ENCODE measurements around the gene SLMAP. TPM values are rescaled to one million over a fixed set of nuclear protein-coding genes. Genes with fewer than 3 reads are reported as not detected.

SLMAP gene
- total RNA-seq, 1 experiment from 2014 or later = 79.5 TPM

GRCh38 chr3:57837686-57838085, 81.6 kb downstream of the SLMAP start:
- DNase-seq (ENCODE audit: low spot score) (no peak), ATAC-seq (no peak)
- CTCF ChIA-PET = interaction anchor here (0.9 to 1.0 kb wide), 2 partner anchors 34 to 336 kb away, joined by 3 to 4 read pairs; no protein-coding TSS in a partner anchor
- peaks cover 21% of the 10 kb centered on the region for H3K4me1 Mint-ChIP-seq
- H3K27ac Mint-ChIP-seq = peak overlapping the region; percentile 68
- no peaks in the 10 kb centered on the region for H3K9me3 Mint-ChIP-seq
- TF ChIP-seq JAZF1 (CRISPR knock-in tag; IDR thresholded peaks at IDR 0.05) (no peak), ZNF263 (CRISPR knock-in tag; IDR thresholded peaks at IDR 0.05; ENCODE audit: low read depth) (no peak), SP1 (CRISPR knock-in tag; conservative IDR thresholded peaks at IDR 0.05) (no peak), TCF7 (CRISPR knock-in tag; IDR thresholded peaks at IDR 0.05; ENCODE audit: low read depth) (no peak), E2F4 (CRISPR knock-in tag; IDR thresholded peaks at IDR 0.05; ENCODE audit: borderline replicate concordance, low read depth) (no peak), MAX (CRISPR knock-in tag; IDR thresholded peaks at IDR 0.05) (no peak), E2F5 (CRISPR knock-in tag; IDR thresholded peaks at IDR 0.05) (no peak)
- H3K27me3 Mint-ChIP-seq (ENCODE audit: low read depth) = no peaks in the 10 kb centered on the region
- no peaks in the 10 kb centered on the region for H3K36me3 Mint-ChIP-seq
- POLR2A ChIA-PET = interaction anchor here (0.6 kb wide), 1 partner anchor 454 kb away, joined by 3 read pairs; no protein-coding TSS in a partner anchor
- no peak overlapping the region for H3K4me3 Mint-ChIP-seq

GRCh38 chr3:57838627-57839026, 82.5 kb downstream of the SLMAP start:
- TF ChIP-seq FOXP1 (CRISPR knock-in tag; IDR thresholded peaks at IDR 0.05; ENCODE audit: borderline replicate concordance) (no peak), TEAD1 (CRISPR knock-in tag; IDR thresholded peaks at IDR 0.05) (no peak), ZNF512 (CRISPR knock-in tag; IDR thresholded peaks at IDR 0.05; ENCODE audit: borderline replicate concordance) (no peak), FOXP4 (CRISPR knock-in tag; IDR thresholded peaks at IDR 0.05) (no peak), ZNF263 (CRISPR knock-in tag; IDR thresholded peaks at IDR 0.05; ENCODE audit: low read depth) (no peak), ATF3 (CRISPR knock-in tag; conservative IDR thresholded peaks at IDR 0.05) (no peak), ZNF121 (CRISPR knock-in tag; IDR thresholded peaks at IDR 0.05) (no peak), MYBL2 (CRISPR knock-in tag; IDR thresholded peaks at IDR 0.05) (no peak), ZNF671 (CRISPR knock-in tag; IDR thresholded peaks at IDR 0.05) (no peak), EMX1 (CRISPR knock-in tag; IDR thresholded peaks at IDR 0.05) (no peak), NR2C2 (CRISPR knock-in tag; IDR thresholded peaks at IDR 0.05) (no peak)
- Mint-ChIP-seq H3K27me3 (ENCODE audit: low read depth) (no peaks in the 10 kb centered on the region), H3K9me3 (no peaks in the 10 kb centered on the region), H3K27ac (peak overlapping the region; percentile 60), H3K4me1 (peaks cover 12% of the 10 kb centered on the region), H3K4me3 (no peak overlapping the region), H3K36me3 (no peaks in the 10 kb centered on the region)
- ATAC-seq (peak; percentile 63), DNase-seq (ENCODE audit: low spot score) (no peak)
- CTCF ChIA-PET = interaction anchor here (0.6 to 1.0 kb wide), 2 partner anchors 155 to 335 kb away, joined by 3 to 4 read pairs; no protein-coding TSS in a partner anchor
- POLR2A ChIA-PET = no interaction called here

Data from WTC11 (cell line).